T1000 (cell line): ENCODE results near the gene PTK6.
"Not testable (repeated sequence)": the region's sequence is repeated elsewhere in the genome, so short reads cannot be mapped to it uniquely, and the experiment has no call there.

Experiments used
- DNase-seq: peaks from one replicate; lab custom pipeline; 2025; ENCODE audit warnings: mixed read lengths; lab: John Stamatoyannopoulos, UW

Gene PTK6

DNA sequence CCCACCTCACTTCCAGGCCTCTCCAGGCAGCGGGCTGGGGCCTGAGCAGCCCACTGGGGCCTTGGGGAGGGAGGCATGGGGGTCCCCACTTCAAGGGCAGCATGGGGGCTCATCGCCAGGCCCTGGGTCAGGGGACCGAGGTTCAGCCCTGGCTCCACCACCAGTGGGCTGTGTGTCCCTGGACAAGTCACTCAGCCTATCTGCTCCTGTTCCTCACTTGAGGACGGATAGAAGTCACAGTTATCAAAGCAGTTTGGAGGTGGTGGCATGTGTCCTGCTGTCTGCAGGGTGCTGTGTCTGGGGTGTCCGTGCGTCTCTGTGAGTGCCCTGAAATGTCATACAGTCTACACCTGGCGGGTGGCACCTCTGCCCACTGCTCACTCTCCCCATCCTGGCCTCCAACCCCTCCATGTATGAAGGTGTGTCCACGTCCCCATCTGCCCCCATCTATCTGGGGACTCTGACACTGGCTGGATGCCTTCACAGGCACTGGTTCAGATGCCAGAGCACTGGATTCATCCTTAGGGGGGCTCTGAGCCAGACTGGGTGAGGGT, 41.9 kb downstream of the PTK6 start:
- DNase-seq = no peak

DNA sequence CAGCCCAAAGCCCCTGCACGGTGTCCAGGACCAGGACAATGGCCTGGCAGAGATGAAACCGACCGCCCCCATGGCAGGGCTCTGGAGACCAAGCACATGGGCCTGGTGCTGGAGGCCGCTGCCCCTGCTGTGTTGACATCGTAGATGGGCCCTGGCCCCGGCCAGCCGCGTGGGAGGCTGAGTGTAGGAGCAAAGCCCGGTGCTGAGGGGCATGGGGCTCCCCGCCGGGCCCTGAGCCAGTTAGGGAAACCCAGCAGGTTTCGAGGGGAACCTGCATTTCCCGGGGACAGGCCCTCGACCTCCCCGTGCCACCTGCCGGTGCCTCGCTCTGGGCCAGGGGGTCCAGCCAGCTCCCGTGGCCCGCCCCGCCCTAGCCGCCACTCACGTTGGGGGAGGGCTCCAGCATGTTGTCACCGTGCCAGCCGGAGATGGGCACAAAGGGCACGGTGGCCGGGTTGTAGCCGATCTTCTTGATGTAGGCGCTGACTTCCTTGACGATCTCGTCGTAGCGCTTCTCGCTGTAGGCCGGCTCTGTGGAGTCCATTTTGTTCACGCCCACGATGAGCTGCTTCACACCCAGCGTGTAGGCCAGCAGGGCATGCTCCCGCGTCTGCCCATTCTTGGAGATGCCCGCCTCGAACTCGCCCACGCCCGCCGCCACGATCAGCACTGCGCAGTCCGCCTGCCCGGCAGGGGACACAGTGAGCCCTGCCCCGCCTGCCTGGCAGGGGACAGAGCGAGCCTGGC, 42.6 kb downstream of the PTK6 start:
- DNase-seq = no peak

DNA sequence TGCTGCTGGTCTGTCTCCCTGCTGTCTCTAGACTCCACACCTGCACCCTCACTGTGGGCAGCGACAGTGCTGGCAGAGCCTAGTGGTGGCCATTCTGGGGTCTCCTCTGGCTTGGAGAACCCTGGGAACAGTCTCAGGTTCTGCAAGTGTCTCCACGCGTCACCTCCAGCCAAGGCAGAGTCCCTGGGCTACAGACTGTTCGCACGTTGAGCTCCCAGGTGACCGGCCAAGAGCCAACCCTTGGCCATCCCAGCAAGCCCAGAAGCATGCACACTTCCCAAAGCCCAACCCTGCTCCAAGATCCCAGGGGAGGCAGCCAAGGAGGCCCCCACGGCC, 43.1 kb downstream of the PTK6 start:
- DNase-seq = no peak

DNA sequence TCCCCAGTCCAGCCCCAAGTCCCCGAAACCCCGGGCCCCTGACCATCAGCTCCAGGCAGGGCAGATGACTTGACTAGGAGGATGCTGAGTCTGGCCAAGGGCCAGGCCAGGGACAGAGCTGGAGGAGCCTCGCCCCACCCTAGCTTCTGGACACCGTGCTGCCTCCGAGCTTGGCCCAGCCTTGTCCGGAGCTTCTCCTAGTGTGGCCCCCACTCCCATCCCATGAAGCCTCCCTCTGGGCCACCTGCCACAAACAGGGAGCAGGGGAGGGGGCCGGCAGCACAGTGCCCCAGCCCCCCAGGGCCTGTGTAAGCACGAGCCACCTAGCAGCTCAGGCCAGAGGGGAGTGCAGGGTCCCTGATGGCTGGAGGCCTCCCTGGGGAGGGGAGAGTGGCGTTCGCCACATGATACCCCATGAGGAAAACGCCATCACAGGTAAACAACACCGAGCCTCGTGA, 43.6 kb downstream of the PTK6 start:
- no peak for DNase-seq

DNA sequence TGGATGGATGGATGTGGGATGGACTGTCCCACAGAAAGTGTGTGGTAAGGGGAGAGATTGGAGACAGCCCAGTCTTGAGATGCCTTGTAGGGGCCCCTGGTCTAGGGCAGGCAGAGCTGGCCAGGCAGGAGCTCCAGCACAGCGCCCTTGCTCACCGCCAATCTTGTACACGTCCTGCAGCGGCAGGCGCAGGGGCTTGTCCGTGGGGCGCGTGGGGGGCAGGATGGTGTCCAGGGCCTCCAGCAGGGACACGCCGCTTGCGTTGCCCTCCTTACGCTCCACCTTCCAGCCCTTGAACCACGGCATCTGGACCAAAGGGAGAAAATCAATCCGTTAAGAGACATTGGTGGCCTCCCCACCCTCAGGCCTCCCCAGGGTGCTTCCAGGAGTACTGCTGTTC, 44.2 kb downstream of the PTK6 start:
- DNase-seq = no peak

DNA sequence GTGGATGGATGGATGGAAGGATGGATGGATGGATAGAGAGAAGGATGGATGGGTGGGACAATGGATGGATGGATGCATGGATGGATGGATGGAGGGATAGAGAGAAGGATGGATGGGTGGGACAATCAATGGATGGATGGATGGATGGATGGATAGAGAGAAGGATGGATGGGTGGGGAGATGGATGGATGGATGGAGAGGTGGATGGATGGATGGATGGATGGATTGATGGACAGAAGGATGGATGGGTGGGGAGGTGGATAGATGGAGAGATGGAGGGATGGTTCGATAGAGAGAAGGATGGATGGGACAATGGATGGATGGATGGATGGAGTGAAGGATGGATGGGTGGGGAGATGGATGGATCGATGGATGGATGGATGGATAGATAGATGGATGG, 44.7 kb downstream of the PTK6 start:
- DNase-seq = no peak

DNA sequence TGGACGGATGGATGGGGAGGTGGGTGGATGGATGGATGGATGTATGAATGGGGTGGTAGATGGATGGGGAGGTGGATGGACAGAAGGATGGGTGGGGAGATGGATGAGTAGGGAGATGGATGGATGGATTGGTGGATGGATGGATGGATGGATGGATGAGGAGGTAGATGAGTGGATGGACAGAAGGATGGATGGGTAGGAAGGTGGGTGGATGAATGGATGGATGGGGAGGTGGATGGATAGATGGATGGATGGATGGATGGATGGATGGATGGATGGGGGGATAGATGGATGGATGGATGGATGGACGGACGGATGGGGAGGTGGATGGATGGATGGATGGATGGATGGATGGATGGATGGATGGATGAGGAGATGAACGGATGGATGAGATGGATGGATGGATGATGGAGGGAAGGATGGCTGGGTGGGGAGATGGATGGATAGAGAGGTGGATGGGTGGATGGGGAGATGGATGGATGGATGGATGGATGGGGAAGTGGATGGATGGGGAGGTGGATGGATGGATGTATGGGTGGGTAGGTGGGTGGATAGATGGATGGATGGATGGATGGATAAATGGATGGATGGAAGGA, 45.4 kb downstream of the PTK6 start:
- no peak for DNase-seq

DNA sequence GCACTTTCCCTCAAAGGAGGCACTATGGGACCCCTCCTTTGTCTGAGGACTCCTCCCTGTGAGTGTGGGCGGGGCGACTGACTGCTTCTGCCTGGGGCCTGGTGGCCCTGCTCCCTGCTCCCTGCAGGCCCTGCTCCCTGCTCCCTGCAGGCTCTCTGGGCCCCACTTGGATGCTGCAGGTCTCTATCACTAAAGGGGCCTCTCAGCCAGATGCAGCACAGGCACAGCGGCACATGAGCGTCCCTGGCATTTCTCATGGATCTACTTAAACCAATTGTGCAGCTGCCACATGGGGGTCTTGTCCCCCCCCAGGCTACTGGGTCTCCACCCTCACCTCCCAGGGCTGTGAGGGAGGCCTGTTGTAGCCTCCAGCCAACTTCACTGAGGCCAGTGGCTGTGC, 46.1 kb downstream of the PTK6 start:
- DNase-seq = no peak

DNA sequence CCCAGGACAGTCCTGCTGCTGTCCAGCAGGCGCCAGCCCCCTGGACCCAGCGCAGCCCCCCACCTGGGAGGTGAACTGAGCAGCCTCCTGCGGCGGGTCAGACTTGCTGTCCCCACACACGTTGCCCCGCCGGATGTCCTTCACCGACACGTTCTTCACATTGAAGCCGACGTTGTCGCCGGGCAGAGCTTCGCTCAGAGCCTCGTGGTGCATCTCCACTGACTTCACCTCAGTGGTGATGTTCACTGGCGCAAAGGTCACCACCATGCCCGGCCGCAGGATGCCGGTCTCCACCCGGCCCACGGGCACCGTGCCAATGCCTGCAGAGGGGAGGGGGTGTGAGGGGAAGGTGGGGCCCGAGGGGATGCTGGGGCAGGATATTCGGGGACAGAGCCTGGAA, 46.8 kb downstream of the PTK6 start:
- DNase-seq = no peak

DNA sequence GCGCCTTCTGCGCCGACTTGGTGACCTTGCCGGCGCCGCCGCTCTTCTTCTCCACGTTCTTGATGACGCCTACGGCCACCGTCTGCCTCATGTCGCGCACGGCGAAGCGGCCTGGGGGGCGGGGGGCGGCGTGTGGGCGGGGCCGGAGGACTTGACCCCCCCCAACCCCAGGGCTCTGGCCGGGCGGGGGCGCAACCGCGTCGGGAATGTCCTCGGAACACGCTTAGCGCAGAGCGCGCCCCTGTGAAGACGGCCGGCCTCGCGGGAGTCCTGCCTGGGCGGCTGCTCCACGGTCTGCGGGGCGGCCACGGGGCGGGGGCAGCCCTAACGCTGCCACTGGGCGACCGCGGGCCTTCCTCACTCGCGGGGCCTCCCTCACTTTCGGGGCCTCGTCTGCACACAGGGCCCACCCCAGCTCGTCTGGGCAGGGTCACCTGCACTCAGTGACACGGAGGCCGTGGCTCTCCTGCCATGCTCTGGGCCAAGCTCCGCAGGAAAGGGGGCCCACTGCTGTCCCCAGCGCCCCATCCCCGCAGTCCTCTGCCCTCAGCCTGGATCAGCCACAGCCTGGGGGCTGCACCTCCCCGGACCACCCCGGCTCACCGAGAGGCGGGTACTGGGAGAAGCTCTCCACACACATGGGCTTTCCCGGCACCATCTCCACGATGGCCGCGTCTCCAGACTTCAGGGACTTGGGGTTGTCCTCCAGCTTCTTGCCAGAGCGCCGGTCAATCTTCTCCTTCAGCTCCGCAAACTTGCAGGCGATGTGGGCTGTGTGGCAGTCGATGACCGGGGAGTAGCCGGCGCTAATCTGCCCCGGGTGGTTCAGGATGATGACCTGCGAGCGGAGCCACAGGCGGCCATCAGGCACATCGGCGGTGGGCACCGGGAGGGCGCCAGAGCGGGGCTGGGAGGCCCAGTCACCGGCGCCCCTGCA, 48.6 kb downstream of the PTK6 start:
- no peak for DNase-seq

DNA sequence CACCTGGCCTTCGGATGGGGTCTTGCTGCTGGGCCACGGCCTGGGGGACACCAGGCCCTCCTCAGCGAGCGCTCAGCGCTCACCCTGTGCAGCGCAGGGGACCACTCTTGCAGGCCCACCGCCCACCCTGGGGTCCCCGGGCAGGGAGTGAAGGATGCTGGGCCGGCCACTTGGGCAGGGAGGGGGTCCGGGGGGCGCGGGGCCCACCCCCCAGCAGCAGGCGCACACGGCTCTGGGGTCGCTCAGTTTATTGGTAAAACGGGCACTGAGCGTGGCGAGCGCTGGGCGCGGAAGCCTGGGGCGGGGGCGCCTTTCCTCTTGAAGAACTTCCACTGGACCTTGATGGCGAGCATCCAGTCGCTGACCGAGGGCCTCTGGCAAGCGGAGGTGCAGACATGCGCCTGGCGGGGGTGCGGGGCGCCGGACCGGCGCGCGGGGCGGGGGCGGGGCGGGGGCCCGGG, 49.4 kb downstream of the PTK6 start:
- DNase-seq = no peak

DNA sequence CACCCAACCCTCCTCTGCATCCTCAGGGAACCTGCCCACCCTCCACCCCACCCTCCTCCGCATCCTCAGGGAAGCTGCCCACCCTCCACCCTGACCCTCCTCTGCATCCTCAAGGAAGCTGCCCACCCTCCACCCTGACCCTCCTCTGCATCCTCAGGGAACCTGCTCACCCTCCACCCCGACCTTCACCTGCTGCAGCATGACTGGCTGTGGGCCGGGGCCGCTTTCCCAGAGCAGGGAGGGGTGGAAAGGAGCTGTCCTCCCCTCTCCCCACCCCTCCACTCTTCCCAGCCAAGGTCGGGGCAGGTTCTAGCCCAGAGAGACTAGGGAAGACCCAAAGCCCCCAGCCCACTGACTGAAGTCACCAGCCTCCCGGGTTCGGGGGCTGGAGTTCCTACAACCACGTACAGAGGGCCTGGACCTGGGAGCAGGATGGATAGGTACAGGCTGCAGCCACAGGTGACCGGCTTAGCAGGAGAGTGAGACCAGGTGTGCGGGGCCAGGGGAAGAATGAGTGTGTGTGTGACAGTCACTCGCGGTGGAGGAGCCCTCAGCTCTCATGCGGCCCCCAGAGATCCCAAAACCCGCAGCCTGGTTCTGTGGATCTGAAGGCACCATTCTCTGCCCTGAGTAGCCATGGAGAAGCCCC, 49.9 kb downstream of the PTK6 start:
- DNase-seq = no peak

DNA sequence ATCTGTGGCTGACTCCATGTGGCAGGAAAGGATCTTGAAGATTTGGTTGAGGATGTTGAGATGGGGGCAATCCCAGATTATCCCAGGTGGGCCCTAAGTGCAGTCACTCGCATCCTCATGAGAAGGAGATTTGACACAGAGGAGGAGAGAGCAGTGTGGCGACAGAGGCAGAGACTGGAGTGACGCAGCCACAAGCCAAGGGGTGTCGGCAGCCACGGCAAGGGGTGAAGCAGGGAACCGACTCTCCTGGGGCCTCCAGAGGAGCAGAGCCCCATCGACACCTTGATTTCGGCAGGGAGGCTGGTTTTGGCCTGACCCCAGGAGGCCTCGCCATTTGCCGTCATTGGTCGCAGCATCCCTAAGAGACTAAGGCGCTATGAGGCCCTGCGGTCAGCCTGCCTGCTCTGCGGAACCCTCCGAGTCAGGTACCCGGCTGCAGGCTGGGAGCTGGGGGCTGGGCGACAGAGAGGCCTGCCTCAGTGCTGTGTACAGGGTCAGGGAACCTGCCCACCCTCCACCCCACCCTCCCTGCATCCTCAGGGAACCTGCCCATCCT, 50.8 kb downstream of the PTK6 start:
- DNase-seq = no peak

DNA sequence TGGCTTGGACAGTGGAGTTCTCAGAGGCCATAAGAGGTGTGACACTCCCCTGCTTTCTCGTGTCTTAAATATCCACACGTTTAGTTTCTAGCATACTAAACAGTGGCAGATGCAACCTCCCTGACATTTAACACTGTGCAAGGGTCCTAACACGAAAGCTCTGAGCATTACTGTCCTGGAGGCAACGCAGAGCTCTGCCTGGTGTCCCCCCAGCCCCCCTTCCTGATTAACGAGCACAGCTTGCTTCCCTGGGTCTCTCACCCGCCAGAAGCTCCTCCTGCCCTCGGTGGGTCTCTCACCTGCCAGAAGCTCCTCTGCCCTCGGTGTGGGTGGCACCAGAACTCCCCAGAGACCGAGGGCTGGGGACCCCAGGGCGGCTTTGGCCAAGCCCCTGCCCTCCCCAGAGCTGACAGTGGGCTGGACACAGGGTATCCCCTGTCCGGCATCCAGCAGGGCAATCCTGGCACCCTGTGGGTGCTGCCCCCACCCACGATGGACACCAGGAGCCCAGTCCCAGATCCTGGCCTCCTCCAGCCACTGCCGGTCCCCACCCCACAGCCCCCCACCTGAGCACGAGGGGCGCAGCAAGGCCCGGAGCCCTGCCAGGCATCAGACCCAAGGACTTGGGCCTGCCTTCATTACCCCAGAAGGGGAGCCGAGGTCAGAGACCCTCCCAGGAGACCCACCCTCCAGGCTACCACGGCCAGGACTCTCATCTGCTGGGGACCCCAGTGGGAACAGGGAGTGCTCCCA, 52.3 kb downstream of the PTK6 start:
- no peak for DNase-seq

DNA sequence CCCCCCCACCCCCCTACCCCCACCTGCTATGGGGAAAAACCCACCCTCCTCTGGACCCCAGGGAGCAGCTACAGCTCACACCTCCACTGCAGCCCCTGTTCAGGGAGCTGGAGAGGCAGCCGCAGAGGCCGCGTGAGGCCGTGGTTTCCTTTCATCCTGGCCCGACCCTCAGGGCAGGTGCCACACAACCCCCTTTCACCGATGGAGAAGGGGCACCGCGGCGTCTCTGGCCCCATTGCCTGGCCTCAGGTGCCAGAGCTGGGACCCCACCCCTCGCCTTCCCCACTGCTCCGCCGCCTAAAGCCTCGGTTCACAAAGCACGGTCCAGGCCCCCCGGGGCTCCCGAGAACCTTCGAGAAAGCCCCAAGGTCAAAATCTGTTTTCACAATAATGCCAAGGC, 52.9 kb downstream of the PTK6 start:
- DNase-seq = no peak

DNA sequence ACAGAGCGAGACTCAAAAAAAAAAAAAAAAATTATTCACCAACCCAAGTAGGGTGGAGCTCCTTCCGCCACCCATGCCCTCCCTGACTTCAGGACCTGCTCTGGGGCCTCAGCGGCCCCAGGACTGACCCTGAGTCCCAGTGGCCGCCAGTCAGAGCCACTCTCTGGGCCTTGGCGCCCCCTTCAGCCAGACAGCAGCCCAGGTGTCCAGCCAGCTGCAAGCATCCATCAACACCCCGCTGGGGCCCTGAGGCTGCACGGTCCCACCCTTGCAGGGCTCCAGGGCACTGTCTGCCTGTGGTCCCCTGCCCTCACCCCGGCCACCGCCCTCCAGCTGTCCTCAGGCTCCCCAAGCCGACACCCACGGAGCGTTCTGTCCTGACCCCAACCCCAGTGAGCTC, 53.3 kb downstream of the PTK6 start:
- DNase-seq = no peak

DNA sequence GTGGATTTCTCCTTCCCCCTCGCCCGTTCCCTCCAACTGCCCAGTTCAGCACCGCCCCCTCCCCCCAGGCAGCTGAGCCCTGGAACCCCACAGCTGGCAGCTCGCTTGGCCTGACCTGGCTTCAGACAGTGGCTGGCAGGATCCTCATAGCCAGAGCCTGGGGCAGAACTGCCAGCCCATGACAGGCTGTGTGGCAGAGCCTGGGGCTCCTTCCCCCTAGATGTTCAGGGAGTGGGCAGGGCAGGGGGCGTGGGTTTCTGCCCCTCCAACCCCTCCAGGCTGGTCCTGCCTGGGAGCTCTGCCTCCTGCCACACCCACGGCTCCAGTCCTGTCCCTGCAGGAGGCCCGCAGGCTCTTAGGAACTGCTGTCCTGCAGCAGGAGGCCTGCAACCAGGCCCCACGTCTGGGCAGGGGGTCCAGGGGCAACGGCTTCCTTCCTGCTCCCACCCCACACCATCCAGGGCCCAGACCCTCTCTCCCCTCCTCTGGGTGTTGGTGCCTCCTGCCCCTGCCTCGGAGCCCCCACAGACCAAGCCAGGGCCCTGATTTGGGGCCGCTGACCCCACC, 55.1 kb downstream of the PTK6 start:
- no peak for DNase-seq

DNA sequence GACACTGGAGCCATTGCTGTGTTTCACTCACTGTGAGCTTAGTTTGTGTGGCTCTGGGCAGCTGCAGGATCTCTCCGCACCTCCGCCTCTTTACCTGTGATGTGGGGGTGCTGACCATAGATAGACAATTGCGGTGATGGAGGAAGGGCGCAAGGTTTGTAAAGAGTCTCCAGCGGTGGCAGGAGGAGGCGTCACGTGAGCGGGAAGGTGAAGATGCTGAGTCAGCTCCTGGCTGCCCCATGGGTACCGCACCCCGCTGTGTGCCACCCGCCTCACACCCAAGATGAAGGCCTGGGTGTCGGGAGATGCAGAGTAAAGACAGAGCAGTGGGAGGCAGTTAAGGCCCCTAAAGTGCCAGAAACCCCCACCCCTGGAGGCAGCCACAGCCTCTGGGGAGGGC, 55.7 kb downstream of the PTK6 start:
- no peak for DNase-seq

DNA sequence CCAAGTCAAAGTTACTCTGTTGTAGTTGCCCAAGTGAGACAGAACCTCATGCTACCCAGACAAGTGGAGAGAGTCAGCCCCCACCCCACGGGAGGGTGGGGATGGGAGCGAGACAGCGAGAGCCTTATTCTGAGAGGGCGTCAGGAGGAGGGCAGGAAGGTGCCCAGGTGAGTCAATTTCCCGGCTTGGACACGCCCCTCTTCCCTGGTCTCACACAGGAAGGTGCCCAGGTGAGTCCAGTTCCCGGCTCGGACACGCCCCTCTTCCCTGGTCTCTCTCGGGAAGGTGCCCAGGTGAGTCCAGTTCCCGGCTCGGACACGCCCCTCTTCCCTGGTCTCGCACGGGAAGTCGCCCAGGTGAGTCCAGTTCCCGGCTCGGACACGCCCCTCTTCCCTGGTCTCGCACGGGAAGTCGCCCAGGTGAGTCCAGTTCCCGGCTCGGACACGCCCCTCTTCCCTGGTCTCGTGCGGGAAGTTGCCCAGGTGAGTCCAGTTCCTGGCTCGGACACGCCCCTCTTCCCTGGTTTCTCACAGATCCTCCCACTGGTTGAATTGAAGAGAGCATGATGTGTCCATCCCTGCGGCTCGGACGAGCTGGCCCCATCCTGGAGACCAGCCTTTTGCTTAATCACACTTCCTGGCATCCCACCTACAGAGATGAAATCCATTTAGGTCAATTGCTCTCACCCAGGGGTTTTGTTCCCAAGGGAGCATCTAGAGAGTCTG, 57.3 kb downstream of the PTK6 start:
- DNase-seq = not testable (repeated sequence)
